ENCODE results near the gene BACH2.

BACH2 gene

DNA sequence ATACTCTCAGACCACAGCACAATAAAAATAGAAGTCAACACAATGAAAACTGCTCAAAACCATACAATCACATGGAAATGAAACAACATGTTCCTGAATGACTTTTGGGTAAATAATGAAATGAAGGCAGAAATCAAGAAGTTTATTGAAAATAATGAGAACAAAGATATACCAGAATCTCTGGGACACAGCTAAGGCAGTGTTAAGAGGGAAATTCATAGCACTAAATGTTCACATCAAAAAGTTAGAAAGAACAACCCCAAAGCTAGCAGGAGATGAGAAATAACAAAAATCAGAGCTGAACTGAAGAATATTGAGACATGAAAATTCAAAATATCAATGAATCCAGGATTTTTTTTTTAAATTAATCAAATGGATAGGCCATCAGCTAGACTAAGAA is 183.3 kb downstream of the BACH2 start:
- TF ChIP-seq CTCF (IDR thresholded peaks at IDR 0.05; ENCODE audit: extremely low read depth, insufficient read depth, missing control alignments), result no peak
- no peak for DNase-seq (ENCODE audit: low spot score)
- in situ Hi-C loops (cut with MboI; ENCODE audit: low pct_unique_long_range_greater_than_20kb, low sequenced_read_pairs, unreplicated experiment), result no loop called here

DNA sequence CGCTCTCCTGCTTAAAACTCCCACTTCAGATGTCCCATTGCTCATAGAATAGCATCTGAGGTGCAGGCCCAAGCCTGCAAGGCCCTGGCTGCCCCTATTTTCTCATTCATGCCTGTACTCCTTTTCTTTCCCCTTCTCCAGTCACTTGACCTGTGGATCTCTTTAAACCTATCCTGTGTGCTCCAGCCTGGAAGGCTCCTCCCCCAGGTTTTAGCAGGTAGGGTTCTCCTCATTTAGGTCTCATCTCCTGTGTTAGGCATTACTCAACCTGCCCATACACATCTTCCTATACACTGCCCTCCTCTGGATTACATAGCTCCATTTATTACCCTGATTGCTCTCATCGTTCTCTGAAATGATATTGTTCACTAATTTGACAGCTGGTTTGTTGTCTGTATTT is 185.3 kb downstream of the BACH2 start:
- no peak for TF ChIP-seq CTCF (IDR thresholded peaks at IDR 0.05; ENCODE audit: extremely low read depth, insufficient read depth, missing control alignments)

DNA sequence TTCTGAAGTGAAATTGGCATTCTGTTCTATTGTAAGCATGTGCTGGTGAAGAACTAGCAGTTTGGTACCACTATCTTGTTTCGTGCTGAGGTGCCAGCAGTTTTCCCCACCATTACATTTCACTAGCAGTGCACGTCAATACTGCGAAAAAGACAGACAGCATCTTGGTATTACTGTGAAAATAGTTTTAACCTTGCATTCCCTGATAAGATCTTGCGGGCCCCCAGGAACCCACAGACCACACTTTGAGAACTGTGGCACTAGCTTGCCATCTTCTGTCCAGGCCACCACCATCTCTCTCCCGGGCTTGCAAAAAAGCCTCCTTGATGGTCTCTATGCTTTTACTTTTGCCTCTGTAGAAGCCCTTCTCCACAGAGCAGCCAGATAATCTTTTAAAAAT is 185.7 kb downstream of the BACH2 start:
- no peak for TF ChIP-seq CTCF (IDR thresholded peaks at IDR 0.05; ENCODE audit: extremely low read depth, insufficient read depth, missing control alignments)
- no peak for DNase-seq (ENCODE audit: low spot score)
- in situ Hi-C loops (cut with MboI; ENCODE audit: low pct_unique_long_range_greater_than_20kb, low sequenced_read_pairs, unreplicated experiment), result no loop called here

More for the DNA sequence above, 185.3 kb downstream of the BACH2 start:
- DNase-seq (ENCODE audit: low spot score), result no peak
- in situ Hi-C loops (cut with MboI; ENCODE audit: low pct_unique_long_range_greater_than_20kb, low sequenced_read_pairs, unreplicated experiment), result no loop called here

GRCh38 chr6:90109141-90109540 is 187.5 kb downstream of the BACH2 start:
- in situ Hi-C loops (cut with MboI; ENCODE audit: low pct_unique_long_range_greater_than_20kb, low sequenced_read_pairs, unreplicated experiment), result no loop called here
- DNase-seq (ENCODE audit: low spot score), result no peak
- no peak for TF ChIP-seq CTCF (IDR thresholded peaks at IDR 0.05; ENCODE audit: extremely low read depth, insufficient read depth, missing control alignments)

GRCh38 chr6:90107771-90108282 is 188.8 kb downstream of the BACH2 start:
- no peak for TF ChIP-seq CTCF (IDR thresholded peaks at IDR 0.05; ENCODE audit: extremely low read depth, insufficient read depth, missing control alignments)
- DNase-seq (ENCODE audit: low spot score), result no peak

DNA sequence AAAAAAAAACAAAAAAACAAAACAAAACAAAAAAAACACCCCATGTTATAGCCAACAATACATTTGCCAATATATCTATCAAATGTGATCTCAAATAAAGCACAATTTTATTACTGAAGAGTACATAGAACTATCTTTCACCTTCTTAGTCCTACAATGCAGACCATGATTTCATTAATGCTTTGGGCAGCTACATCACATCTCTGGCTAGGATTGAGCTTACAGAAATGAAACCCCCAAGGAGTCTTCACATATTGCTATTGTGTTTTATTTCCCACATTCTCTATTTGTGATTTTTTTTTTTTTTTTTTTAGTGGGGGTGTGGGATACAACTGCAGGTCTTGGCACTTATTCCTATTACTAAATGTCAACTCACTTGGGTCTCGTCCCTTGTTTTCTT is 189.3 kb downstream of the BACH2 start:
- DNase-seq (ENCODE audit: low spot score), result no peak
- TF ChIP-seq CTCF (IDR thresholded peaks at IDR 0.05; ENCODE audit: extremely low read depth, insufficient read depth, missing control alignments), result no peak
- in situ Hi-C loops (cut with MboI; ENCODE audit: low pct_unique_long_range_greater_than_20kb, low sequenced_read_pairs, unreplicated experiment), result no loop called here

More at GRCh38 chr6:90107771-90108282, 188.8 kb downstream of the BACH2 start:
- in situ Hi-C loops (cut with MboI; ENCODE audit: low pct_unique_long_range_greater_than_20kb, low sequenced_read_pairs, unreplicated experiment), result no loop called here

DNA sequence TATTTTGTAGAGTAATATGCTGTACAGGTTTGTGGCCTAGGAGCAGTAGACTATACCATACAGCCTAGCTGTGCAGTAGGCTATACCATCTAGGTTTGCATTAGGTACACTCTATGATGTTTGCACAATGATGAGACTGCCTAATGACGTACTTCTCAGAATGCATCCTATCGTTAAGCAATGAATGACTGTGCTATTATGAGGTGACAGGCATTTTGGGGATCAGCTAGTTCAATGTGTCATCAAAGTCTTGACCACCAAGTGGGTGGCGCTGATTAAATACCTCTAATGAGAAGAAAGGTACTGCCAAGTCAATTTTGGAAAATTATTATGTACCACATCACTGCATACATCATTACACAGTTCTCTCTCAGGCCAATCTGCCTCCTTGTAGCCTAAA is 190.2 kb downstream of the BACH2 start:
- in situ Hi-C loops (cut with MboI; ENCODE audit: low pct_unique_long_range_greater_than_20kb, low sequenced_read_pairs, unreplicated experiment), result no loop called here
- no peak for DNase-seq (ENCODE audit: low spot score)

More for the DNA sequence above, 190.2 kb downstream of the BACH2 start:
- no peak for TF ChIP-seq CTCF (IDR thresholded peaks at IDR 0.05; ENCODE audit: extremely low read depth, insufficient read depth, missing control alignments)

All from GM13977 (cell line).